Thoracic aorta (tissue), 2 donors: ENCODE data around the gene LYRM2. TPM values are rescaled to one million over a fixed set of nuclear protein-coding genes. Genes with fewer than 3 reads are reported as not detected.

Source experiments
- ATAC-seq: fragments of 150-250 bp; one replicate; pipeline ENCODE4 v1.8.0; 2017; ENCODE audit warnings: low read depth; ENCODE audit not compliant: insufficient number of reproducible peaks, low FRiP score
- DNase-seq: peaks from one replicate; pipeline ENCODE4 v3.0.0-alpha.2; 2020; ENCODE audit warnings: low spot score
- H3K27ac ChIP-seq, 2 donors: fragments of 200-600 bp; sonication (generic); 1 replicate in 1 of 2; 2 replicates in 1 of 2; pipeline ENCODE4 v1.5.1; 2016; ENCODE audit warnings: mild to moderate bottlenecking in 2 of 2, moderate library complexity in 2 of 2
- H3K27me3 ChIP-seq: fragments of 200-600 bp; sonication (generic); replicated peaks from 2 replicates; pipeline ENCODE4 v1.6.0; 2016; ENCODE audit warnings: mild to moderate bottlenecking; ENCODE audit not compliant: insufficient read depth
- H3K36me3 ChIP-seq: fragments of 200-600 bp; sonication (generic); one replicate; pipeline ENCODE4 v1.5.1; 2016
- H3K4me1 ChIP-seq, 2 donors: fragments of 200-600 bp; sonication (generic); 1 replicate in 1 of 2; 2 replicates in 1 of 2; pipeline versions ENCODE4 v1.5.1 to v1.6.0; 2016; ENCODE audit warnings: low read depth in 2 of 2, mild to moderate bottlenecking in 1 of 2; ENCODE audit not compliant: control insufficient read depth in 1 of 2
- H3K4me3 ChIP-seq: fragments of 200-600 bp; sonication (generic); 2 replicates; pipeline ENCODE4 v1.5.1; 2016; ENCODE audit warnings: mild to moderate bottlenecking
- H3K9me3 ChIP-seq: fragments of 200-600 bp; sonication (generic); 2 replicates; pipeline ENCODE4 v1.5.1; 2016
- total RNA-seq, 2 donors: library from RNA; depleted of rRNA; stranded (reverse); fragments of >200 nt; gene quantifications; one replicate each; pipeline versions ENCODE4 v1.1.0 to v1.2.3, GENCODE V29; 2016
- TF ChIP-seq, protein P1 (sequence below): fragments of 200-600 bp; sonication (generic); IDR thresholded peaks from one replicate; pipeline ENCODE4 v1.5.1; 2019; ENCODE audit warnings: antibody characterized with exemption

The LYRM2 gene
- total RNA-seq, 2 donors from 2014 or later, result 12.9 to 18.1 TPM

DNA sequence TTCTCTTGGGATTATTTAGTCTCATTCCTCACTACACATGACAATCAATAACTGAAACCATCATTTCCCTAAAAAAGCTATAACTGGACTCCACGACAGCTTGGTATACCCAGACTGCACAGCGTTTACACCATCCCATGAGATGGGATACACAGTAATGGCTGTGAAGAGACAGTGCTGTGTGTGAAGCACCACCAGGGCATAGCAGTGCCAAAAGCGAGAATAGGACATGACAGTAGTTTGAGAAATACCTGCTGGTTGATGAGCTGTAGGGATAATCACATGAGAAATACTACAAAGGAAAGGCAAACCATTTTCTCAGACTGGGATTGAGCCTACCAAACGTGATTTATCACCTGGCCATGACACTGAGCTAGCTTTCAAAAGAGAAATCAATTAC lies 22.4 kb upstream of the LYRM2 start:
- H3K27me3 ChIP-seq, result no peaks in the 10 kb centered on the region
- DNase-seq, result no peak
- no peak overlapping the region for H3K27ac ChIP-seq
- H3K4me3 ChIP-seq, result no peak overlapping the region
- H3K9me3 ChIP-seq, result no peaks in the 10 kb centered on the region
- H3K36me3 ChIP-seq, result peaks cover 37% of the 10 kb centered on the region
- no peaks in the 10 kb centered on the region for H3K4me1 ChIP-seq
- TF ChIP-seq, protein P1, sequence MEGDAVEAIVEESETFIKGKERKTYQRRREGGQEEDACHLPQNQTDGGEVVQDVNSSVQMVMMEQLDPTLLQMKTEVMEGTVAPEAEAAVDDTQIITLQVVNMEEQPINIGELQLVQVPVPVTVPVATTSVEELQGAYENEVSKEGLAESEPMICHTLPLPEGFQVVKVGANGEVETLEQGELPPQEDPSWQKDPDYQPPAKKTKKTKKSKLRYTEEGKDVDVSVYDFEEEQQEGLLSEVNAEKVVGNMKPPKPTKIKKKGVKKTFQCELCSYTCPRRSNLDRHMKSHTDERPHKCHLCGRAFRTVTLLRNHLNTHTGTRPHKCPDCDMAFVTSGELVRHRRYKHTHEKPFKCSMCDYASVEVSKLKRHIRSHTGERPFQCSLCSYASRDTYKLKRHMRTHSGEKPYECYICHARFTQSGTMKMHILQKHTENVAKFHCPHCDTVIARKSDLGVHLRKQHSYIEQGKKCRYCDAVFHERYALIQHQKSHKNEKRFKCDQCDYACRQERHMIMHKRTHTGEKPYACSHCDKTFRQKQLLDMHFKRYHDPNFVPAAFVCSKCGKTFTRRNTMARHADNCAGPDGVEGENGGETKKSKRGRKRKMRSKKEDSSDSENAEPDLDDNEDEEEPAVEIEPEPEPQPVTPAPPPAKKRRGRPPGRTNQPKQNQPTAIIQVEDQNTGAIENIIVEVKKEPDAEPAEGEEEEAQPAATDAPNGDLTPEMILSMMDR, result no peak
- no peak for ATAC-seq

DNA sequence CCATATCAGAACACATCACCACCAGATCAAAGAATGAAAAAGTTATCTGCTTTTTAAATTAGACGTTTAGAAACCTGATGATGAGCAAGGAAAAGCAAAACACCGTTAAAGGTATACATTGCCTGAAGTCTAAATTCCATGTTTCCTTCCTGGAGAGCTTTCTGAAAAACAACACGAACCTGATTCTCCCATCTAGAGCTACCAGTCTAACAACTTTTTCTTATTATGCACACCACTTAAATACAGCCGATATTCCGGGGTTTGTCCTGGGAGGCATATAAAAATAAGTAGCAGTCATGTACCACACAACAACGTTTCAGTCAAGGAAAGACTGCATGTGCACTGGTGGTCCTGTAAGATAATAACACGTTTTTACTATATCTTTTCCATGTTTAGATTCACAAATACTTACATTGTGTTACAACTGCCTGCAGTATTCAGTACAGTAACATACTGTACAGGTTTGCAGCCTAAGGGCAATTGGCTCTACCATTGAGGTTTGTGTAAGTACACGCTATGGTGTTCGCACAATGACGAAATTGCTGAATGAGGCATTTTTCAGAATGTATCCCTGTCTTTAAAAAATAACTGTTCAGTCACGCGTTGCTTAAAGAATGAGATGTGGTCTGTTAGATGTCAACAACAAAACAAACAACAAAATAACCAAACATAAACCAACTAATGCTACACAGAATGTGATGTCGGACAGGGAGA lies 19.1 kb upstream of the LYRM2 start:
- Histone ChIP-seq H3K27ac (no peak overlapping the region), H3K27me3 (no peaks in the 10 kb centered on the region), H3K36me3 (peaks cover 37% of the 10 kb centered on the region), H3K4me1 (no peaks in the 10 kb centered on the region), H3K4me3 (no peak overlapping the region), H3K9me3 (no peaks in the 10 kb centered on the region)
- ATAC-seq, result no peak
- no peak for DNase-seq
- TF ChIP-seq, protein P1, result no peak

DNA sequence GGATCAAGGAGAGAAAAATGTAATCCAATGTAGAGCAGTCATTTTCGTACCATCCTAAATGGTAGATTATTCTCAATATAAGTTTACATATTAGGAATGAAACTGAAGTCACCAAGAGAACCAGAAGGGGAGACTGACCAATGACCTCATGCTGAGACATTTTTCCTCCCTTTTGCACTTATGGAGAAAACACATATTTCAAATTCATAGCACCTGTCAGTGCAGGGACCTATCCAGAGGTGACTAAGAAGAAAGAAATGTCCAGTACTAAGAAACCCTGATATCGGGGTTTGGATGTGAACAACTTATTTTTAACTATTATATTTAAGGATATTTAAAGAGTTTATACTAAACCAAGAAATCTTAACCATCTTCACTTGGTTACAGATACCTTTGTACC lies 16.6 kb upstream of the LYRM2 start:
- H3K4me3 ChIP-seq, result no peak overlapping the region
- H3K9me3 ChIP-seq, result no peaks in the 10 kb centered on the region
- TF ChIP-seq, protein P1, result no peak
- no peaks in the 10 kb centered on the region for H3K4me1 ChIP-seq
- H3K27me3 ChIP-seq, result no peaks in the 10 kb centered on the region
- peaks cover 41% of the 10 kb centered on the region for H3K36me3 ChIP-seq
- no peak for ATAC-seq
- H3K27ac ChIP-seq, result no peak overlapping the region
- DNase-seq, result no peak

DNA sequence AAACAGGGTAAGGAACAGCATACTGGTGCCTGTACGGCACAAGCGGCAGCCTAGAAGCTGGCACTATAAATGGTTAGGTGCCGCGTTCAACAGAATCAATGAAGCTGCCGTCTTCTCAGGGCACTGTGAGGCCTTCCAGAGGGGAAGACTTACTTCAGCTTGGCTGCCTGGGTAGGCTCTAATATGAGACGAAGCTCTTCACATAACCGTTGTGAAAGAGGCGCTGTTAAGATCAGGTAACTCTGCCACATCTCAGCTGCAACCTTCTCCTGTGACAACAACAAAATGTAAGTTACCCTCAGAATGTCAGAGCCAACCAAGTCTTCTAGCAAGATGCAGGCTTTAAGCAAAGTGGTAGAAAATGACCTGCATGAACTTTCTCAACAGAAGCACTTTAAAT lies 12.0 kb upstream of the LYRM2 start:
- TF ChIP-seq, protein P1, result no peak
- Histone ChIP-seq H3K4me3 (no peak overlapping the region), H3K36me3 (peaks cover 42% of the 10 kb centered on the region), H3K27me3 (no peaks in the 10 kb centered on the region), H3K4me1 (no peaks in the 10 kb centered on the region), H3K27ac (no peak overlapping the region), H3K9me3 (no peaks in the 10 kb centered on the region)
- DNase-seq (no peak), ATAC-seq (no peak)

DNA sequence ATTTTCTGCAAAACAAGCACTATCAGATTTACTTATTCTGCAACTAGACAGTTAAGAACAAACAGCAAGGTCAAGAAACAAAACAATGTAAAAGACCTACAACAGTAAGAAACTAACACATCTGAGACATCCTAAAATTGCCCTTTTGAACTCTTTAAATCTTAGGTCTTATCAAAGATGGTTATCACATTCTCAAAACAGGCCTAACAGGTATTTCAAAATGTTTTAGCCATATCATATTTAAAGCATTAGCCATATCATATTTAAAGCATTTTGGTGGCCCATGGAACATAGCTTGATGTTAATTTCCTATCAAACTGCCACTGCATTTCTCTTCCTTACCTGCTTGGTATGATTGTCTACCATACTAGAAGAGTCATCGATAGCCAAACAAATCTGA lies 11.1 kb upstream of the LYRM2 start:
- Histone ChIP-seq H3K36me3 (peaks cover 39% of the 10 kb centered on the region), H3K9me3 (no peaks in the 10 kb centered on the region), H3K27me3 (no peaks in the 10 kb centered on the region), H3K4me1 (no peaks in the 10 kb centered on the region), H3K27ac (no peak overlapping the region), H3K4me3 (no peak overlapping the region)
- no peak for ATAC-seq
- TF ChIP-seq, protein P1, result no peak
- DNase-seq, result no peak
